VCaP (cell line): ENCODE data around the gene RASGEF1B.

ENCODE experiments used
- H3K27ac ChIP-seq: fragments of 450-650 bp; 2 replicates; pipeline ENCODE4 v1.5.1; 2017
- CTCF ChIP-seq: fragments of 450-650 bp; conservative IDR thresholded peaks from 2 replicates; pipeline ENCODE4 v1.5.1; 2017; ENCODE audit warnings: mild to moderate bottlenecking, moderate library complexity

The RASGEF1B gene

DNA sequence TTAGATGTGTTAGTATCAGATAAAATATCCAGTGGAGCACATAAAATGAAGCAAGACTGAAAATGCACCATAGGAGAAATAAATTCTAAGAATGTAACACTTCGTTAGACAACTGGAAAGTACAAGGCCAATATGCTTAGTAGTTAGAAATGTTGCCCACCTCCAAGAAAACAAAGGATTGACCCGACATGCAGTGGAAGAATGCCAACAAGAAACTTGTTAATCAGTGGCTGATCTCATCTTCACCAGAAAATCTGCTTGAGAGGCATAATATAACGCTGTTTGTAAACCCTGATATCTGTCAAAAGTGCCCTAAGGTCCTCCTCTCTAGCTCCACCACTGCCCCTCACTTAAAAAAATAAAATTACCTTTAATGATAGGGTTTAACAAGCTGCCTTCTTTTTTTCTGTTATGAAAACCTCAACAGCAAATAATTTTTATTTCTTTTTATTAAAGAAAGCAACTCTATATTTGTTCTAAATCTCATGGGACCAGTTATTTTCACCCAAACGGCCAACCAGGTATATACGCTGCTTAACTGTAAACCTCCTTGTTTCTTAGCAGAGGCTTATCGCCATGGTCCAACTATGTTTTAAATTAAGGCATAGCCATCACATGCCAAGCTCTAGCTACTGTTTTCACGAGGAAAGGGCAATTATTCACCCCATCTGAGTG lies 1.8 kb downstream of the RASGEF1B start:
- H3K27ac ChIP-seq: peak overlapping the region; percentile 86
- TF ChIP-seq CTCF: no peak

DNA sequence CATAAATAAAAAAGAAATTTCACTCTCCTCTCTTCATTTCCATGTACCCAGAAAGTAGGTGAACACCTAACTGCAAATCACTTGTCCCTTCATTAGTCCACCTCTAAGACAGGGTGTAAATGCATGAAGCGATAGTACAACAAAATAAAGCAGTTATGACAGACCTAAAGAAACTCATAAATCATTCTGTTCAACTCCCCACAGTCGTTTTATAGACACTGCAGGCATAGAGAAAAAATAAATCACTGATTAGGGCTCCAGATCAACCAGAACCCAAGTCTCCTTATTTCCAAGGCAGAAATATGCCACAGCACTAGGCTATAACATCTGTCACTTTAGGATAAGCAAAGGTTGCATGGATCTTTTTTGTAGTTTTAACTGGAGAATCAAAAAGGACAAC lies 3.0 kb downstream of the RASGEF1B start:
- H3K27ac ChIP-seq: no peak overlapping the region

DNA sequence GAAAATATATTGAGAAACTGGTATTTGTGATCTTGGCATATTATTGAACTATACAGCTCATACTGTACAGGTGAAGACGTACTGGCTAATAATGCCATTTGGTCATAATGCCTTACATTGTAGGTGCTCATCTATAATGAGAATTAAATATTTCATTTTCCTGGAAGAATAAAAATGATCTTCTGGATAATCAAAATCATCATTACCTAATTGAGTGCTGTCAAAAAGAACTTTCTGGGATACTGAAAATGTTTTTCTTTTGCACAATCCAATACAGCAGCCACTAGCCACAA lies 4.1 kb downstream of the RASGEF1B start:
- no peak overlapping the region for H3K27ac ChIP-seq
- peak; percentile 14 for TF ChIP-seq CTCF

More for the DNA sequence above, 3.0 kb downstream of the RASGEF1B start:
- TF ChIP-seq CTCF: no peak

DNA sequence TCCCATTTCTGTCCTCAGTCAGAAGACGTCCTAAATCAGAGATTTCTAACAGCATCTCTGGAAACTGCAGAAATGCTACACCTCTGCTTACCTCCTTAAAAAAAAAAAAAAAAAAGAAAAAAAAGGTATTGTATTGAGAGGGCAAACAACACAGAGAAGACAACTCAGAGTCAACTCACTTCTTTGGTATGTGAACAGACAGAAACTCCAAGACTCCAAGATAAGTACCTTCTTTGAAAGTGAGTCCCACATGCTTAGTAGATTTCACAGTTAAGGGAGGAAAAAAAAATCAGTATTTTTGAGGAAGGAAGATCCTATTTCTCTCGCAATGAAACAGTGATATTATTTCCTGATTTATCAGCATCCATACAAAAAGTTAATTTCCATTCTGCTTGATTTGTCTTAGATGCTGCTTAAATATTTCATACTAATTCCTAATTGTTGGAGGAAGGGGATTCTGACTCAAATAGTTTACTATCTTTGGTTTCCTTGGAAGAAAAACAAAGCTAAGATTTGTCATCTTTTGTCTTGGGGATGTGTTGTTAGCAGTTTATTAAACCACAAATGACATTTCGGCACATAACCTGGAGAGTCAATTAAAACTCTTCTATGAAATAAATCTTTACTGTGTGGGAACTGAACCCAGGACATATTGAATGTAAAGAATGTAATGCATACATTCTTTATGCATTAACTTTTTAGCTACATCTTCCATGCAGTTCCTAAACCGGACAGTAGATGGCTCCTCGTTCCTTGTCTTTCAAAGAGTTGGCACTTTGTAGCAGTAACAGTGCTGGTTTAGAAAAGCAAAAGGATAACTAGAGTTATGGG lies 4.7 kb downstream of the RASGEF1B start:
- peak; percentile 95 for TF ChIP-seq CTCF
- no peak overlapping the region for H3K27ac ChIP-seq

GRCh38 chr4:81465406-81466340 lies 6.0 kb downstream of the RASGEF1B start:
- TF ChIP-seq CTCF: no peak
- H3K27ac ChIP-seq: peak overlapping the region; percentile 9; the same call in 1 of the 2 replicates

DNA sequence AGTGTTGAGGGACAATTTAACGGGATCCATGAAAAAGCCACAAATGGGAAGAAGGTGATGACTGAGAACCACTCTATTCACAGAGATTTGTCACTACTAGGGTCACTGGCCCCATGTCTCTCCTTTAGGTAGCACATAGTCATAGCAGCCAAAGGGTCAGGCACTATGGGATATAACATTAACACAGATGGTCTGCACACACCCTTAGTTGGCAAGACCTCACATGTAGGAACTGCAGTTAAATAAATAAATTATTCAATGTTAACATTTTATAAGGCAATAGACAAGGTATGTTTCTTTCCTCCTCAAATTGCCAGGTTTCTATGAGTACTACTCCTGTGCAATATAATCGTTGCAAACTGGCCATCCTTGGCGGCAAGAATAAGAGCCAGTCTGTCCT lies 10.9 kb downstream of the RASGEF1B start:
- H3K27ac ChIP-seq: no peak overlapping the region
- no peak for TF ChIP-seq CTCF

- TF ChIP-seq CTCF: no peak
- H3K27ac ChIP-seq: no peak overlapping the region
Observed at GRCh38 chr4:81460191-81460701, 11.5 kb downstream of the RASGEF1B start.
